ENCODE measurements around the gene PPFIBP2. TPM values are rescaled to one million over a fixed set of nuclear protein-coding genes. Genes with fewer than 3 reads are reported as not detected.

Gene PPFIBP2
- total RNA-seq, 8 experiments from 2014 or later = 0.92 to 132 (median 10.5) TPM

GRCh38 chr11:7579361-7579791 is 65.6 kb downstream of the PPFIBP2 start:
- H3K4me1 ChIP-seq (replicated peaks in 1 of 2) = peaks cover 17 to 22% of the 10 kb centered on the region in 2 donors

DNA sequence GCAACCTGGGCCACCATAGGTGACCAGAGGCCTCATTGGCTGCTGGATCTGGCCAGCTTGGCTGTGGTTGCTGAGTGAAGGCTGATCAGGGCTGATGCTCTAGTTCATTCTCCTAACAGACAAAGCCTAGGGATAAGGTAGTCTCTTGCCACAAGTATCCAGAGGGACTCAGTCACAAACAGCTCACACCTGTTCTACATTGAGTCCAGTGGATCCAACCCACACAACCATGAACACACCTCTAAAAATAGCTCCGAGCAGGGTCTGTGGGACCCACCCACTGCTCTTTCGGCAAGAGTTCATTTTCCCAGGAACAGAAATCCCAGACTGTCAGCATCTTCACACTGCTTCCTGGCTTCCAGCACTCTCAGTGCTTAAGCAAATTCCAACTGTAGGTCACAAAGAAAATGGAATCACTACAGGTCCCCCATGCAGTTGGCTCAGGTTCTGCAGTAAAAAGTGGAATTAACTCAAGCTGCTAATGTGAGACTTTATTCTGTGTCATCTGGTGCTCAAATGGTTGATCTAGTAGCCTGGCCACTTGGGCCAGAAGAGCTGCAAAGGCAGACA is 67.3 kb downstream of the PPFIBP2 start:
- Histone ChIP-seq H3K4me3 (no peak overlapping the region), H3K27ac (no peak overlapping the region), H3K4me1 (replicated peaks in 1 of 2) (peaks cover 17 to 22% of the 10 kb centered on the region in 2 donors)
- 0 to 73% (median 29%) methylated on average over 1 to 2 of the region's 2 CpGs; no CpG with 5 or more reads in 6 of the 10 experiments for WGBS, 10 experiments
- in situ Hi-C loops (cut with MboI; ENCODE audit: low pct_unique_long_range_greater_than_20kb in 2 of 9, low sequenced_read_pairs in 9 of 9, unreplicated experiment in 9 of 9) = no loop called here
- no peak for ATAC-seq (replicated peaks in 6 of 8)

More at GRCh38 chr11:7579361-7579791, 65.6 kb downstream of the PPFIBP2 start:
- WGBS, 10 experiments = 0 to 100% (median 48%) methylated on average over 1 of the region's 1 CpG; no CpG with 5 or more reads in 4 of the 10 experiments
- Histone ChIP-seq H3K27ac (no peak overlapping the region), H3K4me3 (no peak overlapping the region)
- in situ Hi-C loops (cut with MboI; ENCODE audit: low pct_unique_long_range_greater_than_20kb in 2 of 9, low sequenced_read_pairs in 9 of 9, unreplicated experiment in 9 of 9) = no loop called here
- peak in 2 of 8 experiments; percentile 10 to 15 for ATAC-seq (replicated peaks in 6 of 8)

GRCh38 chr11:7582338-7582985 is 68.7 kb downstream of the PPFIBP2 start:
- in situ Hi-C loops (cut with MboI; ENCODE audit: low pct_unique_long_range_greater_than_20kb in 2 of 9, low sequenced_read_pairs in 9 of 9, unreplicated experiment in 9 of 9) = no loop called here
- 40 to 100% (median 88%) methylated on average over 1 to 2 of the region's 2 CpGs; no CpG with 5 or more reads in 4 of the 10 experiments for WGBS, 10 experiments
- peaks cover 9 to 11% of the 10 kb centered on the region in 2 donors for H3K4me1 ChIP-seq (replicated peaks in 1 of 2)

DNA sequence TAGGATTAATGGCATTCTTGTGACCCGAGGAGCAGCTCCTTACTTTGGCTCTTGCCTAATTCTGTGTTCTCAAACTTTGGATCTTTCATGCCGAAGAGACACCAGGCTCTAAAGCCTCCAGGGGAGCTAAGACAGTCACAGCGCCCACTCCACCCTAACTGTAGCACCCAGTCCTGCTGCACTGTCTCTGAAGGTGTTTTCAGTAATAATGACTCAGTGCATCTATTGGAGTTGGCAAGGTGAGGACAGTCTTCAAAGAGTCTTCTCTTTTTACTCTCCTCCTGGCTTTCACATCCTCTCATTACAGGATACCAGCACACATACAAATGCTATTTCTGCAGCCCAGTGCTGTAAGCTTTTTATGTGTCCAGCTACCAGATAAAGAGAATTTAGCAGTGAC is 69.4 kb downstream of the PPFIBP2 start:
- Histone ChIP-seq H3K27ac (no peak overlapping the region), H3K4me1 (replicated peaks in 1 of 2) (peaks cover 2 to 5% of the 10 kb centered on the region in 2 donors), H3K4me3 (no peak overlapping the region)
- WGBS, 10 experiments = 60 to 100% (median 83%) methylated on average over 1 to 3 of the region's 3 CpGs; no CpG with 5 or more reads in 1 of the 10 experiments
- no peak for ATAC-seq (replicated peaks in 6 of 8)
- in situ Hi-C loops (cut with MboI; ENCODE audit: low pct_unique_long_range_greater_than_20kb in 2 of 9, low sequenced_read_pairs in 9 of 9, unreplicated experiment in 9 of 9) = no loop called here

More at GRCh38 chr11:7582338-7582985, 68.7 kb downstream of the PPFIBP2 start:
- no peak for ATAC-seq (replicated peaks in 6 of 8)
- H3K27ac ChIP-seq = no peak overlapping the region
- no peak overlapping the region for H3K4me3 ChIP-seq

GRCh38 chr11:7584910-7585309 is 71.1 kb downstream of the PPFIBP2 start:
- in situ Hi-C loops (cut with MboI; ENCODE audit: low pct_unique_long_range_greater_than_20kb in 2 of 9, low sequenced_read_pairs in 9 of 9, unreplicated experiment in 9 of 9) = no loop called here

GRCh38 chr11:7585816-7586215 is 72.0 kb downstream of the PPFIBP2 start:
- WGBS, 10 experiments = 60 to 100% (median 72%) methylated on average over 1 to 2 of the region's 2 CpGs; no CpG with 5 or more reads in 2 of the 10 experiments
- no peak for ATAC-seq (replicated peaks in 6 of 8)
- in situ Hi-C loops (cut with MboI; ENCODE audit: low pct_unique_long_range_greater_than_20kb in 2 of 9, low sequenced_read_pairs in 9 of 9, unreplicated experiment in 9 of 9) = no loop called here
- no peak overlapping the region for H3K4me3 ChIP-seq
- H3K4me1 ChIP-seq (replicated peaks in 1 of 2) = no peaks in the 10 kb centered on the region
- no peak overlapping the region for H3K27ac ChIP-seq

More at GRCh38 chr11:7584910-7585309, 71.1 kb downstream of the PPFIBP2 start:
- Histone ChIP-seq H3K4me3 (no peak overlapping the region), H3K4me1 (replicated peaks in 1 of 2) (no peaks in the 10 kb centered on the region), H3K27ac (no peak overlapping the region)
- WGBS, 10 experiments = 79 to 100% (median 92%) methylated on average over 1 to 2 of the region's 2 CpGs; no CpG with 5 or more reads in 1 of the 10 experiments
- ATAC-seq (replicated peaks in 6 of 8) = no peak

DNA sequence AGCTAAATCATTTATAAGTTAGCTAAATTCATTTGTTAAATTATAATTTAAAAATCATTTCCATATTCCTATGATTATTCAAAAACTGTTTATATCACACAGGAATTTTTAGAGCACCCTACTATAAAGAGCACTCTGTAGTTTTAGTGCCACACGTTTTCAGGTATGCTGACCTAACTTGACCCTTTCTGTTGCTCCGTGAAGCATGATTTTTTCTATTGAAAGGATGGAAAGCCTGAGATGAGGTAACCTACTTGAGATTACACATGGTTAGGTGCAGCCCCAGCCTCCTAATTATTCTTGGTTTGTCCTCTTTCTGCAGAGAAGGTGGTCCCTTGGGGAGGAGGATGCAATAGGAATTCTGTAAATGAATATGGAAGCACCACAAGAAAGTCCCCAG is 72.6 kb downstream of the PPFIBP2 start:
- H3K4me1 ChIP-seq (replicated peaks in 1 of 2) = no peaks in the 10 kb centered on the region
- ATAC-seq (replicated peaks in 6 of 8) = no peak
- no peak overlapping the region for H3K27ac ChIP-seq
- in situ Hi-C loops (cut with MboI; ENCODE audit: low pct_unique_long_range_greater_than_20kb in 2 of 9, low sequenced_read_pairs in 9 of 9, unreplicated experiment in 9 of 9) = no loop called here
- H3K4me3 ChIP-seq = no peak overlapping the region
- 17 to 90% (median 64%) methylated on average over 1 to 2 of the region's 2 CpGs; no CpG with 5 or more reads in 2 of the 10 experiments for WGBS, 10 experiments

GRCh38 chr11:7587712-7588111 is 73.9 kb downstream of the PPFIBP2 start:
- H3K4me1 ChIP-seq (replicated peaks in 1 of 2) = no peaks in the 10 kb centered on the region
- H3K27ac ChIP-seq = no peak overlapping the region
- 54 to 100% (median 88%) methylated on average over 1 to 2 of the region's 2 CpGs; no CpG with 5 or more reads in 3 of the 10 experiments for WGBS, 10 experiments
- in situ Hi-C loops (cut with MboI; ENCODE audit: low pct_unique_long_range_greater_than_20kb in 2 of 9, low sequenced_read_pairs in 9 of 9, unreplicated experiment in 9 of 9) = no loop called here
- no peak for ATAC-seq (replicated peaks in 6 of 8)
- no peak overlapping the region for H3K4me3 ChIP-seq

DNA sequence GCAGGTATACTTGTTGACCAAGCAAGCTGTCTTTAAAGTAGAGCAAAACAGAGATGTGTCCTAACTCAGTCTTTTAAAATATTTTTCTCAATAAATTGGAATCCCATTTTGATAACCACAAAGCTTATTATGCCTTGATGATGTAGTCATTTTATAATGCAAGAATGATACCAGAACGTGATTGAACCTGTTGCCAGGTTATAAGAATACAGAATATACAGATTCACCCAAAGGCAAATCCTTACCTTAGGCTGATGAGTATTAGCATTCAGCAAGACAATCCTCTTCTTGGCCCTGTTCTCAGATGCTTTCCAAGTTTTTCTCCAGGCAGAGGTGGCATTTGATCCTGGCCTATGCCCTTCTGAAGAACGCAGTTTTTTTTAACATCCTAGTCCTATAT is 76.1 kb downstream of the PPFIBP2 start:
- ATAC-seq (replicated peaks in 6 of 8) = no peak
- H3K4me3 ChIP-seq = no peak overlapping the region
- H3K27ac ChIP-seq = no peak overlapping the region
- in situ Hi-C loops (cut with MboI; ENCODE audit: low pct_unique_long_range_greater_than_20kb in 2 of 9, low sequenced_read_pairs in 9 of 9, unreplicated experiment in 9 of 9) = no loop called here
- H3K4me1 ChIP-seq (replicated peaks in 1 of 2) = no peaks in the 10 kb centered on the region
- WGBS, 10 experiments = 80 to 100% (median 97%) methylated on average over 1 to 2 of the region's 2 CpGs; no CpG with 5 or more reads in 2 of the 10 experiments

- no peak overlapping the region for H3K4me3 ChIP-seq
- ATAC-seq (replicated peaks in 6 of 8) = no peak
- H3K4me1 ChIP-seq (replicated peaks in 1 of 2) = no peaks in the 10 kb centered on the region
- in situ Hi-C loops (cut with MboI; ENCODE audit: low pct_unique_long_range_greater_than_20kb in 2 of 9, low sequenced_read_pairs in 9 of 9, unreplicated experiment in 9 of 9) = no loop called here
- no peak overlapping the region for H3K27ac ChIP-seq
- 67 to 100% (median 90%) methylated on average over 1 to 2 of the region's 2 CpGs; no CpG with 5 or more reads in 1 of the 10 experiments for WGBS, 10 experiments
These were observed 76.7 kb downstream of the PPFIBP2 start for GRCh38 chr11:7590529-7590928.

DNA sequence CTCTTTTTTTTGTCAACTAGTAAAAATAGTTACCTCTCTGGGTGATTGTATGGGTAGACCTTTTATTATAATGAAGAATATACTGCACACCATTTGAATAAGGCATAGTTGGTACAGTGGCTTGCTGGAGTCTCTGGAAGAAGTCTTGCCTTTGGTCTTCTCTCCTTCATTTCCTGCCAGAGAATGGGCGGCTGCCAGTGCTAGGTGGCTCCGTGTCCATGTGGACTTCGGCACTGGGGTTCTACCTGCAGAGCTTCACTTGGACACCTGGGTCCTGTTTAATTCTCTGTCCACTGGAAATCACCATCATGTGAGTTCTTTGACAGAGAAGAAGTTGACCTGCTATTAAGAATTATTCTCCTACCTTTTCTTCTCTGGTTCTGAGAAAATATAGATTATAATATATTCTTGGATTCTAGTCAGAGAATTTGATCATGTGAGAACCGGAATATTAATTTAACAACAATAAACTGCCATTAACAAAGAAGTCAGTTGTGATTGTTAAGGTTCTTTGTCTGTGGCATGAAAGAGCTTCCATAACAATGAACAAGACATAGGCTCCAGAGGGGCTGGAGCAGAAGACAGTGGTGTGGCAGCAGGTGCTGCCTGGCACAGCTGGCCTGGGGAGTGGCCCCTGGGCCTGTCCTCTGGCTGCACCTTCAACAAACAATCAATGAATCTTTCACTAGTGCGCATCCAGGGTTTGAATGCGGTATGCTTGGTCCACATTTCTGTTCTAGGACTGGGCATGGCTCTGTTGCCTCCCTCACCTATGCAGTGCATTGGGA is 77.5 kb downstream of the PPFIBP2 start:
- no peak overlapping the region for H3K4me3 ChIP-seq
- H3K4me1 ChIP-seq (replicated peaks in 1 of 2) = no peaks in the 10 kb centered on the region
- H3K27ac ChIP-seq = no peak overlapping the region
- WGBS, 10 experiments = 50 to 100% (median 89%) methylated on average over 1 to 4 of the region's 6 CpGs; no CpG with 5 or more reads in 2 of the 10 experiments
- in situ Hi-C loops (cut with MboI; ENCODE audit: low pct_unique_long_range_greater_than_20kb in 2 of 9, low sequenced_read_pairs in 9 of 9, unreplicated experiment in 9 of 9) = no loop called here
- ATAC-seq (replicated peaks in 6 of 8) = no peak

GRCh38 chr11:7591987-7592386 is 78.2 kb downstream of the PPFIBP2 start:
- Histone ChIP-seq H3K4me3 (no peak overlapping the region), H3K27ac (no peak overlapping the region), H3K4me1 (replicated peaks in 1 of 2) (no peaks in the 10 kb centered on the region)
- in situ Hi-C loops (cut with MboI; ENCODE audit: low pct_unique_long_range_greater_than_20kb in 2 of 9, low sequenced_read_pairs in 9 of 9, unreplicated experiment in 9 of 9) = no loop called here
- no peak for ATAC-seq (replicated peaks in 6 of 8)
- WGBS, 10 experiments = 40 to 83% methylated on average over 1 of the region's 1 CpG; no CpG with 5 or more reads in 8 of the 10 experiments

GRCh38 chr11:7592711-7593110 is 78.9 kb downstream of the PPFIBP2 start:
- no peaks in the 10 kb centered on the region for H3K4me1 ChIP-seq (replicated peaks in 1 of 2)
- ATAC-seq (replicated peaks in 6 of 8) = no peak
- 29 to 100% (median 100%) methylated on average over 1 to 2 of the region's 3 CpGs; no CpG with 5 or more reads in 4 of the 10 experiments for WGBS, 10 experiments
- H3K27ac ChIP-seq = no peak overlapping the region
- in situ Hi-C loops (cut with MboI; ENCODE audit: low pct_unique_long_range_greater_than_20kb in 2 of 9, low sequenced_read_pairs in 9 of 9, unreplicated experiment in 9 of 9) = no loop called here
- no peak overlapping the region for H3K4me3 ChIP-seq
